NB4 (cell line): Measurements from ENCODE around the gene SLC25A26.

Experiments
- DNase-seq: peaks from one replicate; pipeline ENCODE4 v3.0.0; 2010; ENCODE audit warnings: low read depth
- H3K4me3 ChIP-seq: one replicate; pipeline ENCODE4 v1.5.1; 2011; ENCODE audit warnings: mild to moderate bottlenecking, low read depth, low read length, moderate library complexity
- MAX ChIP-seq: IDR thresholded peaks from 2 replicates; pipeline ENCODE4 v1.6.1; 2011; ENCODE audit warnings: low read depth, low read length
- MYC ChIP-seq: IDR thresholded peaks from 2 replicates; pipeline ENCODE4 v1.6.1; 2011; ENCODE audit warnings: low read depth, low read length
- POLR2A ChIP-seq: IDR thresholded peaks from 2 replicates; pipeline ENCODE4 v1.6.1; 2011; ENCODE audit warnings: mild to moderate bottlenecking; ENCODE audit not compliant: insufficient read length; ENCODE audit errors: extremely low read depth
- TF ChIP-seq, protein P1 (sequence below): IDR thresholded peaks from one replicate; pipeline ENCODE4 v1.5.1; 2012; ENCODE audit warnings: low read depth, low read length

SLC25A26 gene

DNA sequence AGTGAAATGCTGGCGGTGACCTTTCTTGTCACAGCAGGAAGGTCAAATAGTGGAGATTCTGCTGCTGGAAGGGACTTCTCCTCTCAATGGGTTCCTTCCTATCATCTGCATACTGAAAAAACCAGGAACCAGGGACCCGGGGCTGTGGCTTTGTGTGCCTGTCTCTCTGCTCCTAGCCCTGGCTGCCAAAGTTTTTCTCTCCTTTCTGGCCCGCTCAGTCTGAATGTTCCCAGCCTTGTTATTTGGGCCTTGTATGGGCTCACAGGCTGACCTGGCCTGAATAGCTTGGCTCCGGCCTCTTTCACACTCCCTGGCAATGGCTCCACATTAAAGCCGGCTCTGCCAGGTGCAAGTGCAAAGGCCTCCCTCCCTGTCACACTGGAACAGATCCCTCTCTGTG, 185.4 kb downstream of the SLC25A26 start:
- TF ChIP-seq POLR2A (no peak), MAX (no peak), MYC (no peak)
- TF ChIP-seq, protein P1, sequence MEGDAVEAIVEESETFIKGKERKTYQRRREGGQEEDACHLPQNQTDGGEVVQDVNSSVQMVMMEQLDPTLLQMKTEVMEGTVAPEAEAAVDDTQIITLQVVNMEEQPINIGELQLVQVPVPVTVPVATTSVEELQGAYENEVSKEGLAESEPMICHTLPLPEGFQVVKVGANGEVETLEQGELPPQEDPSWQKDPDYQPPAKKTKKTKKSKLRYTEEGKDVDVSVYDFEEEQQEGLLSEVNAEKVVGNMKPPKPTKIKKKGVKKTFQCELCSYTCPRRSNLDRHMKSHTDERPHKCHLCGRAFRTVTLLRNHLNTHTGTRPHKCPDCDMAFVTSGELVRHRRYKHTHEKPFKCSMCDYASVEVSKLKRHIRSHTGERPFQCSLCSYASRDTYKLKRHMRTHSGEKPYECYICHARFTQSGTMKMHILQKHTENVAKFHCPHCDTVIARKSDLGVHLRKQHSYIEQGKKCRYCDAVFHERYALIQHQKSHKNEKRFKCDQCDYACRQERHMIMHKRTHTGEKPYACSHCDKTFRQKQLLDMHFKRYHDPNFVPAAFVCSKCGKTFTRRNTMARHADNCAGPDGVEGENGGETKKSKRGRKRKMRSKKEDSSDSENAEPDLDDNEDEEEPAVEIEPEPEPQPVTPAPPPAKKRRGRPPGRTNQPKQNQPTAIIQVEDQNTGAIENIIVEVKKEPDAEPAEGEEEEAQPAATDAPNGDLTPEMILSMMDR, result no peak
- DNase-seq, result no peak

DNA sequence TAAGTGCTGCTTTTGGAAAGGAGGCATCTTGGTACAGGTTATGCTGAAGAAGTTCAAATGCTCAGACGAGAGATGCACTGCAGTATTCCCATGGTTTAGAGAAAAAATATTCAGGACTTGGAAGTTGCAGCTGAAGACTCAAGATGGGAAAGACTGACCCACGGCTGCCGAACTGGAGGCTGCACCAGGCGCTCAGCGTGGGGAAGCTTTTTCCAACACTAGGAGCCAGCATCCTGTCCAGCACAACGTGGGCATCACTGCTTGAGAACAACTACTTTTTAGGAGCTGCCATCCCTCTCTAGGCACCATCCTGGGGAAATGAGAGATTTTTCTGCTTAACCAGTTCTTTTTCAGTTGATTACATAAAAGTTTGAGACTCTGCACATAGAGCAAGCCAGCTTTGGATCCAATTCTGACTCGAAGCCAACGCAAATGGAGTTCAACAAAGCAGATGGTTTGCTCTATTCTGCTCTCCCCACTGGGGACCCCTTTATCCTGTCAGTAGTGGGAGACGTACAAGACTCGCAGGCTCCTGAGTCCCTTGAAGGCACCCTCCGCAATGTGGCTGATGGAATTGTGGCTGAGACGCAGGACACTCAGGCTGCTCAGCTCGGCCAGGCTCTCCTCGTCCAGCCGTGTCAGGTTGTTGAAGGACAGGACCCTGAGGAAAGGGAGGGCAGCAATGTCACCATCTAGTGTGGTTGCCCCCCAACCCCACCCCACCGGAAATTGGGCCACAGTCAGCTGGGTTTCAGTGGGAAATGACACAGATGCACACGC, 186.2 kb downstream of the SLC25A26 start:
- TF ChIP-seq, protein P1, result no peak
- no peak for TF ChIP-seq MYC
- TF ChIP-seq MAX, result no peak
- no peak for TF ChIP-seq POLR2A
- H3K4me3 ChIP-seq, result no peak overlapping the region
- DNase-seq, result no peak

More for the DNA sequence above, 185.4 kb downstream of the SLC25A26 start:
- no peak overlapping the region for H3K4me3 ChIP-seq

DNA sequence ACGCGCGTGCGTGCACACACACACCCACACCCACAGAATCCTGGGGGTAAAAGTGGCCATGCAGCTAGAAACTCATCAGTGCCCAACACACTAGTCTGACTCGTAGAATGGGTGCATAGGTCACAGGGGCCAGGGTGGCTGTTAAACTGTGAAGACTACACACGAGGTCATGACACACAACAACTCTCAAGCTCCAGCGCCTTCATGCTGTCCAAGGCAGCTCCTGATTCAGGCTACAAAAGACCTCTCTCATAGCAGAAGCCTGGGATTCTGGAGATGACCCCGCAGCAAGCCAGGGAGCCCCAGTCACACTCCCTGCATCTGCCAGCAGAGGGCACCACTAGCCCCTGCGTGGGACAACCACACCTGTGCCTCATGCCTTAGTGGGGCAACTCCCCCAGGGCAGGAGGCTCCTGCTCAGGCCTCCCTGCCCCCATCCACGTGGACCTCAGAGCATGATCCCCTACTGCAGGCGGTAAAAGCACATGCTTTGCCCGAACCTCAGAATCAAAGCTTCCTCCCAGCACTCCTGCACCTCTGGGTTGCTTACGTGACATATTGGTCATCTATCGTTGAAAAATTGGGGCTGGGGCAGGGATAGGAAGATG, 186.9 kb downstream of the SLC25A26 start:
- no peak overlapping the region for H3K4me3 ChIP-seq
- peak; percentile 46 for DNase-seq
- TF ChIP-seq POLR2A, result no peak
- TF ChIP-seq MAX, result peak; percentile 52
- TF ChIP-seq, protein P1, result peak; percentile 84
- 0 out of 2 replicates have a peak, but pooled peaks have one; percentile 21 for TF ChIP-seq MYC

DNA sequence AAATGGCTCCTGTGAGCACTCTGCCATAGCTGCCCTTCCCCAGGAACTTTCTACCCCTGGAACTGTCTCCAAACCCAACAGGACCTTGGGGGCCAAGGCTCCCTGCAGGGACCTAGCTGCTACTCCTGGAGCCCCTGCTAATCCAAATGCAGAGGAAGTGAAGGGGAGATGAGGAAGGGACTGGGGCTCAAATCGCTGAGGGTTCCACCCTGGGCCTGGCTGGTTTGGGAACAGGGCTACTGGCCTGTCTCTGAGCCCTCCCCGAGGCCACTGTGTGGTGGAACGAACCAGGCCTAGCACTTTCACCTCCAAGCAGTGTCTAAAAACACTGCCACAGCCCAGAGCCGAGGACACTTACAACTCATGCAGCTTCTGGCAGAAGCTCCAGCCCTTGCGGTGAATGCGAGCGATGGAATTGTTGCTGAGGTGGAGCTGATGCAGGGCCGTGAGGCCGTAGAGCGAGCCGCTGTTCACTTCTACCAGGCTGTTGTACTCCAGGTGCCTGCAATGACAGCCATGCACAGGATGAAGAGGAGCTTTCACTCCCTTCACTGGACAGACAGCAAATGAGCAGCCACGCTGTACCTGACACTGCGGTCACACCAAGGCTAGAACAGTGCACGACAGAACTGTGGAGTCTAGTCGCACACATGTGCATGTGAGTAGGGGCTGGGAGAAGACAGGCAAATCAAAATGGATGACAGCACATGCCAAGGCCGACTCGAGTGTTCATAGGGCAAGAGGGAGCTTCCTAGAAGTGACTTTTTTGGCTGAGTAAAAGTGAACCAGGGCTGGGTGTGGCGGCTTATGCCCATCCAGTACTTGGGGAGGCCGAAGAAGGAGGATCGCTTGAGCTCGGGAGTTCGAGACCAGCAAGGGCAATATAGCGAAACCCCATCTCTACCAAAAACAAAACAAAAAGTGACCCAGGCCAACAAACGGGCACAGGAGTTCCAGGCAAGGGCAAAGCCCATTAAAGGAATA, 189.3 kb downstream of the SLC25A26 start:
- no peak for DNase-seq
- no peak overlapping the region for H3K4me3 ChIP-seq
- TF ChIP-seq, protein P1, result no peak
- no peak for TF ChIP-seq MAX
- TF ChIP-seq POLR2A, result no peak
- TF ChIP-seq MYC, result no peak

- no peak overlapping the region for H3K4me3 ChIP-seq
- TF ChIP-seq POLR2A (no peak), MAX (no peak), MYC (no peak)
- TF ChIP-seq, protein P1, result no peak
- no peak for DNase-seq
Measured at GRCh38 chr3:66410976-66411375, 190.2 kb downstream of the SLC25A26 start.
